Measurements from ENCODE around the gene SDK1. TPM values are rescaled to one million over a fixed set of nuclear protein-coding genes. Genes with fewer than 3 reads are reported as not detected.

Gene SDK1
- total RNA-seq, 1 donor from 2014 or later: 0.08 TPM

DNA sequence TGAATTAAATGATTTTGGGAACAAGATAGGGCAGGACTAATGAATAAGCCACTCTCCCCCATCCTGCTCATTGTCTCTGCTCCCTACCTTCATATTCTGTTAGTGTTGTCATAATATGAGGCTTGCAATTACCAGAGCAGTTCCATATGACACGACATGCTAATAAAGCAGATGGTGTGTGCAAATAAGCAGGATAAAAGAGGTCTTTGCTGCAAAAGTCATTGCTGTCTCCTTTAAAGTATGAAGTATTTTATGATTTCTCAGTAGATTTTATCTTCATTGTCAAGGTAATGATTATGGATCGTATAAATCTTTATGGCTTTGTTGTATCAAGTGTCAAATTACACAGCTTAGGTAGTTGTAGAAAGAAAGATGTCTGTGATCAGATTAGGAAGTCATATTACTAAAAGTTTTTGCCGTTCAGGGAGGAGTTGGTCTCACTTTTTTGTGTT, 114.8 kb downstream of the SDK1 start:
- H3K36me3 Mint-ChIP-seq (ENCODE audit: low read depth): no peaks in the 10 kb centered on the region
- intact Hi-C loops (cut with micrococcal nuclease): no loop called here
- peaks cover 21% of the 10 kb centered on the region for H3K27me3 Mint-ChIP-seq (ENCODE audit: insufficient read depth)
- H3K27ac Mint-ChIP-seq: no peak overlapping the region
- H3K9me3 Mint-ChIP-seq: no peaks in the 10 kb centered on the region
- H3K4me1 Mint-ChIP-seq (ENCODE audit: low read depth): no peaks in the 10 kb centered on the region
- no peak overlapping the region for H3K4me3 Mint-ChIP-seq
- no peak for DNase-seq (ENCODE audit: low spot score)

DNA sequence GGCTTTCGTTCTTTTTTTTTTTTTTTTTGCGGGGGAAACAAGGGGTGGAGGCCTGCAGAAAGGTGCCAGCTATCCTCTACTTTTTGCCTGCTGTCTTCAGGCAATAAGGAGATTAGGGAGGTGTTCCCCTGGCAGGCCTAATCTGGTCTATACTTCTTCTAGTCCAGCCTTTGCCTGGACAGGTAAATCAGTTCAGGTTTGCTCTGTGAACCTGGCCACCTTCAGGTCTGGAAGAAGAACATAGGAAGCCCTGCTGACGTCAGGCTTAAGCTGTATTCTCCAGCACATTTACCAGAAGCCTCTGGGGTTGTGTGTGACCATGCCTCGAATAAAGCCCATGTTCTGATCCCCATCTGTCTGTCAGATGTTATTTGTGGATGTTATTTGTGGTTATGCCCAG, 115.4 kb downstream of the SDK1 start:
- Mint-ChIP-seq H3K9me3 (no peaks in the 10 kb centered on the region), H3K27me3 (ENCODE audit: insufficient read depth) (peaks cover 21% of the 10 kb centered on the region), H3K4me1 (ENCODE audit: low read depth) (no peaks in the 10 kb centered on the region), H3K27ac (no peak overlapping the region), H3K4me3 (no peak overlapping the region), H3K36me3 (ENCODE audit: low read depth) (no peaks in the 10 kb centered on the region)
- intact Hi-C loops (cut with micrococcal nuclease): no loop called here
- no peak for DNase-seq (ENCODE audit: low spot score)

DNA sequence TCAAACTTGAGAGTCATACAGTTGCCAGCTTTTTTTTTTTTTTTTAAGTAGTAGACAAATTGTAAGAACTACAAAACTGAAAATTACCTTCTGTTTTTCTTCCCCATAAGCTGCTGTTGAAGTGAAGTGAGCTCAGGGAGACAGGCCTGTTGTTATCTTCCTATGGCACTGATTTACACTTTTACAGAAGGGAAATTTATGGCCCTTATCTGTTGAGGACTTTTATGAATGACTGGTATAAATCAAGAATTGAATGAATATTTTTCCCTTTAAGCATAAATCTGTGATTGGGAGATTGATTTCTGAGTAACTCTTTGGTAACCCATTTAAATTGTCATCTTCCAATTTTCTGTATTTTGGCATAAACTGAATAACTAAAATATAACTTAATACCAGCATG, 124.0 kb downstream of the SDK1 start:
- Mint-ChIP-seq H3K4me1 (ENCODE audit: low read depth) (no peaks in the 10 kb centered on the region), H3K27ac (no peak overlapping the region), H3K36me3 (ENCODE audit: low read depth) (no peaks in the 10 kb centered on the region), H3K27me3 (ENCODE audit: insufficient read depth) (no peaks in the 10 kb centered on the region), H3K9me3 (peaks cover 9% of the 10 kb centered on the region), H3K4me3 (no peak overlapping the region)
- DNase-seq (ENCODE audit: low spot score): no peak
- intact Hi-C loops (cut with micrococcal nuclease): no loop called here

DNA sequence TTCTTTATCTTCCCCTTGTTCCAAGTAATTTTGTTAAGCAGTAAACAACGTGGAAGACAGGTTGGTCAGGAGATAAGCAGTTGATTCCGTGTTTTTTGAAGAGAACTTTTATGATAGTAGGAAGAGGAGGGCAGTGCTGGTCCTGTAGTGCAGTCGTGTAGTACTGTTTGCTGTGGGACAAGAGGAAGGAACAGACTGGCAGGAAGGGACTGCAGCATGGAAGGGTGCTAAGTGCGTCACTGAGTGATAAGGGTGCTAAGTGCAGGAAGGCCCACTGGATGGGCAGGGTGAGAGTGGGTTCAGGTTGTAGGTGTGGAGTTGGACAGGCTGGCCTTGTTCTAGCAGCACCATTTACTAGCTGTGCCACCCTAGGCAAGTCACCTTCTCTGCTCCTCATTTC, 125.0 kb downstream of the SDK1 start:
- Mint-ChIP-seq H3K4me1 (ENCODE audit: low read depth) (no peaks in the 10 kb centered on the region), H3K4me3 (no peak overlapping the region)
- intact Hi-C loops (cut with micrococcal nuclease): no loop called here

DNA sequence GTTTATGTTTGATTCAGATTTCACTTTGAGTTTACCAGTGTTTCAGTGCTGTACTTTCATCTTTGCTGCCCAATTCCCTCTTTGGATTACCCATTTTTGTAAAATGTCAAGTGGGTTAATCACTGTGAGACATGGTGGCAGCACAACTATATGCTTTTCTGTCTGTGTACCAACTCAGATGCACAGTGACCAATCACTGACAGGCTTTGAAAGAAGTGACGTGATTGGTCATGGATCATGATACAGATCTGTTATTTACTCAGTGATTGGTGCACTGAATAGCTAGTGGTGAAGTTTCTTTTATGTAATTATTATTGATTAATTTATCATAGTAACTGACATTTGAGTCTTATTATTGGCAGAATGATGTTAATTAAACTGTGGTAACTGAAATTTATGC, 126.9 kb downstream of the SDK1 start:
- DNase-seq (ENCODE audit: low spot score): no peak
- intact Hi-C loops (cut with micrococcal nuclease): no loop called here
- Mint-ChIP-seq H3K27ac (no peak overlapping the region), H3K4me1 (ENCODE audit: low read depth) (no peaks in the 10 kb centered on the region), H3K36me3 (ENCODE audit: low read depth) (no peaks in the 10 kb centered on the region), H3K27me3 (ENCODE audit: insufficient read depth) (no peaks in the 10 kb centered on the region), H3K4me3 (no peak overlapping the region), H3K9me3 (no peaks in the 10 kb centered on the region)

More for the DNA sequence above, 125.0 kb downstream of the SDK1 start:
- Mint-ChIP-seq H3K27ac (no peak overlapping the region), H3K36me3 (ENCODE audit: low read depth) (no peaks in the 10 kb centered on the region), H3K27me3 (ENCODE audit: insufficient read depth) (no peaks in the 10 kb centered on the region), H3K9me3 (peaks cover 9% of the 10 kb centered on the region)
- DNase-seq (ENCODE audit: low spot score): no peak

DNA sequence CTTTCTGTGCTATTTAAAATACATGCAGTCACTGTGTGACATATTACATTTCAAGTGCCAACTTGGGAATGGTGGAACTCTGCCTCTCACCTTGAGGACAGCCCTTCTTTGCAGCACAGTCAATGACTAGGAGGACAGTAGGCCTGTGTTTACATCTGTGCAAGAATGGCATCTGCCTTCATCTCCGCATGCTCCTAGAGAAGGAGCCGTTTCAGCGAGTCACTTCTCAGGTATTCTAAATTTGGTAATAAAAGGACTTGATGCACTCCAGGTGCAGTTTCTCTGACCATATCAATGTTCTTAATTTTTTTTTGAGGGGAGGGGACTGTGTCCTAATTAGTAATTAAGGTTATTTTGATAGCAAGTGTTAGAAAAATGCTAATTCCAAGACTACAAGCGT, 128.9 kb downstream of the SDK1 start:
- no peaks in the 10 kb centered on the region for H3K27me3 Mint-ChIP-seq (ENCODE audit: insufficient read depth)
- intact Hi-C loops (cut with micrococcal nuclease): no loop called here
- no peak overlapping the region for H3K4me3 Mint-ChIP-seq
- no peaks in the 10 kb centered on the region for H3K9me3 Mint-ChIP-seq
- no peak overlapping the region for H3K27ac Mint-ChIP-seq
- H3K4me1 Mint-ChIP-seq (ENCODE audit: low read depth): no peaks in the 10 kb centered on the region
- no peaks in the 10 kb centered on the region for H3K36me3 Mint-ChIP-seq (ENCODE audit: low read depth)
- no peak for DNase-seq (ENCODE audit: low spot score)

DNA sequence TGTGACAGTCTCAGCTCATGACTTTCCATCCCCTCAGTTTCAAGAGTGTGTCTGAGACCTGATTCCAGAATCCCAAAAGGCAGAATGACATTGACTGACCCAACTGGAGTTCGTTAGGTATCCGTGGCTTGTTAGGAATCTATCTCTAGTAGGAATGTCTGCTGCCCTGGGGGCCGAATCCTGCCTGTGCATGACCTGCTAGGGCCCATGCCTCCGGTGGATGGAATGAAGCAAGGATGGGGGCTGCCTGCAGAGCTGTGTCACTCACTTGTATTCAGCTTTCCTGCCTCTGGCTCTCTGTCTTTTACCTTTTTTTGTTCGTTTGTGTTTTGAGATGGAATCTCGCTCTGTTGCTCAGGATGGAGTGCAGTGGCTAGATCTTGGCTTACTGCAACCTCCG, 129.5 kb downstream of the SDK1 start:
- H3K9me3 Mint-ChIP-seq: no peaks in the 10 kb centered on the region
- intact Hi-C loops (cut with micrococcal nuclease): no loop called here
- no peak overlapping the region for H3K4me3 Mint-ChIP-seq
- H3K27me3 Mint-ChIP-seq (ENCODE audit: insufficient read depth): no peaks in the 10 kb centered on the region
- H3K27ac Mint-ChIP-seq: no peak overlapping the region
- no peaks in the 10 kb centered on the region for H3K4me1 Mint-ChIP-seq (ENCODE audit: low read depth)
- no peaks in the 10 kb centered on the region for H3K36me3 Mint-ChIP-seq (ENCODE audit: low read depth)
- DNase-seq (ENCODE audit: low spot score): no peak

DNA sequence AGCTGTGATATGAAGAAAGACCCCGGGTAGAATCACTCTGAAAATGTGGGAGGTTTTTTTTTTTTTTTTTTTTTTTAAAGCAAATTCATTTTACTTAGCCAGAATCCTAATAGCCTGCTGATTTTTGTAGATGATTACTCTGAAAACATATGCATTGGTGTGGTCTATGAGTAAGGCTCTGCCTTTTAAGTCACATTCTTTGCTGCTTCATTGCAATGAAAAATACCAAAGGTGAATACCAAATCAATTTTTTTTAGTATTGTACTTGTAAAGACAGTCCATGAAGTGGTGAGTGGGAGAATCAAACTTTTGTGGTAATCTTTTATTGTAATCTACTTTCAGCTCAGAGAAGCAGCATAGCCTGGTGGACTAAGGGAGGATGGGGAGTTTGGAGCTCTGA, 130.3 kb downstream of the SDK1 start:
- H3K27me3 Mint-ChIP-seq (ENCODE audit: insufficient read depth): no peaks in the 10 kb centered on the region
- DNase-seq (ENCODE audit: low spot score): no peak
- no peaks in the 10 kb centered on the region for H3K4me1 Mint-ChIP-seq (ENCODE audit: low read depth)
- intact Hi-C loops (cut with micrococcal nuclease): no loop called here
- H3K4me3 Mint-ChIP-seq: no peak overlapping the region
- H3K27ac Mint-ChIP-seq: no peak overlapping the region
- no peaks in the 10 kb centered on the region for H3K9me3 Mint-ChIP-seq
- H3K36me3 Mint-ChIP-seq (ENCODE audit: low read depth): no peaks in the 10 kb centered on the region

DNA sequence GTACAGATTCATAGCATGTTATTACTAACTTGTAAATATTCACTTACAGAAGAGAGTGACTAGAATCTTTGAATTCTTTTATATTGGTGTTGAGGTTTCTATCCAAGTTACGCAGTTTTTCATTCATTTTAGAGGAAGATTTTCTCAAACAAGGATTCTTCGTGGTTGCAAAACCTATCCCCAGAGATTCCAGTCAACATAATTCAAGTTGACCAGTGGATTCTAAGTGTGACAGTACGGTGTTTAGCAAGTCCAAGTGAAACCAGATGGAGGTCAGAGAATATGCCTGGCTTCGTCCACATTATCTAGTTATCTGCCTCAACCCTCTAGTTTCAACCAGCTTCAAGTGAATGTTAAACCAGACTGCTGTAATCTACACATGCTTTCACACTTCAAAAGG, 131.9 kb downstream of the SDK1 start:
- Mint-ChIP-seq H3K27me3 (ENCODE audit: insufficient read depth) (no peaks in the 10 kb centered on the region), H3K27ac (no peak overlapping the region), H3K9me3 (no peaks in the 10 kb centered on the region), H3K36me3 (ENCODE audit: low read depth) (no peaks in the 10 kb centered on the region), H3K4me1 (ENCODE audit: low read depth) (no peaks in the 10 kb centered on the region), H3K4me3 (no peak overlapping the region)
- intact Hi-C loops (cut with micrococcal nuclease): no loop called here
- no peak for DNase-seq (ENCODE audit: low spot score)

DNA sequence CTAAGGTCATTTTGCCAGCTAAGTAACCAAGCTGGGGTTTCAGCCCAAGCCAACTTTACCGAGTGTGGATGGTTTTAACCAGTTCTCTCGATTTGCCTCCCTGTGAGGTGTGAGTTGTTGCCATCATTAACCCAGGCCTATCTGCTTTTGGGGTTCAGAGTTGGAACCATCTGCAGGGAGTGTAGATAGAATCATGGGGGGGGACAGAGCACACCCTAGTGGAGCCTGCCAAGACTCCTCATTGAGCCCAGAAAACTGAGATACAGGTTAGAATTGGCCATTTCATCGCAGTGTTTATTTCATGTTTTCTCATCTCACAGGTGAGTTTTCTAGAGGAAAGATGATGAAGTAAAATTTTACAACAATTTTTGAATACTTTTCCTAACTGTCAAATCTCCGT, 133.6 kb downstream of the SDK1 start:
- no peaks in the 10 kb centered on the region for H3K9me3 Mint-ChIP-seq
- DNase-seq (ENCODE audit: low spot score): no peak

DNA sequence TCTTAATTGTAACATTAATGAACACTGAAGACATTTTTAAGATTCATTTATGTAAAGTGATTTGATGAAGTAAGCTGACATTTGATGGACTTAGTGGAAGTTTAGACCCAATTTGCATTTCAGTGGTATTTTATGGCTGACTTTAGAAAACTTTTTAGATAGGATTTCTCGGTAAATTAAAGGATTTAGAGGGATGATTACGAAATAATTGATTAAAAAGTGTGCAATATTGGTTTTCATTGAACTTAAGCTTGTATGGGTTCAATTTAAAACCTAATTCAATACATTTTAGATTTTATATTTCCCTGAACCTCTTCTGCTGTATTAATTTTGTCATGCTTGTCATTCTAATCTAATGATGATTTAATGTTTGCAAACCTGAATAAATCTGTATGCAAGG, 135.1 kb downstream of the SDK1 start:
- Mint-ChIP-seq H3K27ac (no peak overlapping the region), H3K4me3 (no peak overlapping the region), H3K4me1 (ENCODE audit: low read depth) (no peaks in the 10 kb centered on the region), H3K36me3 (ENCODE audit: low read depth) (no peaks in the 10 kb centered on the region), H3K27me3 (ENCODE audit: insufficient read depth) (no peaks in the 10 kb centered on the region), H3K9me3 (no peaks in the 10 kb centered on the region)
- intact Hi-C loops (cut with micrococcal nuclease): no loop called here
- DNase-seq (ENCODE audit: low spot score): no peak

More for the DNA sequence above, 133.6 kb downstream of the SDK1 start:
- intact Hi-C loops (cut with micrococcal nuclease): no loop called here
- Mint-ChIP-seq H3K27me3 (ENCODE audit: insufficient read depth) (no peaks in the 10 kb centered on the region), H3K4me1 (ENCODE audit: low read depth) (no peaks in the 10 kb centered on the region), H3K36me3 (ENCODE audit: low read depth) (no peaks in the 10 kb centered on the region), H3K27ac (no peak overlapping the region), H3K4me3 (no peak overlapping the region)

DNA sequence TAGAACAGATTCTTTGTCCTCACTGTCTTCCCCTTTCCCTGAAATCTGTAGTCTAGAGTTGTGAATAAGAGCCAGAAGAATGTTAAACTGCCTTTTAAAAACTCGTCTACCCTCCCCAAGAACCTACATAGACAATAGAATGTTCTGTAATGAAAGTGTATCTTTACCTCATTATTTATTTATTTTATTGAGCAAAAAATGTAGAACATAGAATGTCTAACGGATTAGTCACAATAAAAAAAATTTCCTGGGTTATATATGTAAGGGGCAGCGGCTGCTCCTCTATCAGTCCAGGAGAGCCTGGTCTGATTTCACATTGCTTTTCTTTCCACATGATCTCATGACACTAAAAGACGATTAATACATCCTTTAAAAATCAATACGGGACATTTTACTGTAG, 135.7 kb downstream of the SDK1 start:
- Mint-ChIP-seq H3K9me3 (no peaks in the 10 kb centered on the region), H3K4me3 (no peak overlapping the region), H3K36me3 (ENCODE audit: low read depth) (no peaks in the 10 kb centered on the region), H3K27ac (no peak overlapping the region), H3K4me1 (ENCODE audit: low read depth) (no peaks in the 10 kb centered on the region), H3K27me3 (ENCODE audit: insufficient read depth) (peaks cover 2% of the 10 kb centered on the region)
- no peak for DNase-seq (ENCODE audit: low spot score)
- intact Hi-C loops (cut with micrococcal nuclease): no loop called here

DNA sequence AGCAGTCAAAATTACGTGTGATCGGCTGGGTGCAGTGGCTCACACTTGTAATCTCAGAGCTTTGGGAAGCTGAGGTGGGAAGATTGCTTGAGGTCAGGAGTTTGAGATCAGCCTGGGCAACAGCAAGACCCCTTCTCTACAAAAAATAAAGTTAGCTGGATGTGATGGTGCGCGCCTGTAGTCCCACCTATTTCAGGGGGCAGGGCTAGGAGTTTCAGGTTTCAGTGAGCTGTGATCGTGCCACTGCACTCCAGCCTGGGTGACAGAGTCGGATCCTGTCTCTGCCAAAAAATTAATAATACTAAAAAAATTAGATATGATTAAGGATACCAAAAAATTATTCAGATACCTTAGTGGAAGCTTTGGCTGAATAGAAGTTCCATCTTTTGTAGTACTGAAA, 136.4 kb downstream of the SDK1 start:
- Mint-ChIP-seq H3K27me3 (ENCODE audit: insufficient read depth) (peaks cover 5% of the 10 kb centered on the region), H3K4me1 (ENCODE audit: low read depth) (no peaks in the 10 kb centered on the region), H3K4me3 (no peak overlapping the region), H3K27ac (no peak overlapping the region), H3K9me3 (no peaks in the 10 kb centered on the region), H3K36me3 (ENCODE audit: low read depth) (no peaks in the 10 kb centered on the region)
- intact Hi-C loops (cut with micrococcal nuclease): no loop called here
- no peak for DNase-seq (ENCODE audit: low spot score)

DNA sequence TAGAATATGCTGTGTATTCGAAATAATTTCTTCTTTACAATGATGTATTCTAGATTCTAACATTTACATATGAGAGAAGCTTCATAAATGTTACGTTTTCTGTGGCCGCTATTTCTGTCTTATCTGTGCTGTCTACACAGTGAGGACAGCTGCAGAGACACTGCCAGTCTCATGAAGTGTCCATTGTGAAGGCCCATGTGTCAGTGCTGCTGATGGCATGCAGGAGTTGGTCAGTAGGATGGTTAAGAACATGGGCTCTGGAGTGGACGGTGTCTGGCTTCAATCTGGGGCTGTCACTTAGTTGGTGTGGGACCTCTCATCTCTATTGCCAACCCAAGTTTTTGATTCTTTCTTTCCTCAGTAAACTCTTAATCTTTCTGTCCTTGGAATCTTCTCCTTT, 137.3 kb downstream of the SDK1 start:
- Mint-ChIP-seq H3K27ac (no peak overlapping the region), H3K27me3 (ENCODE audit: insufficient read depth) (peaks cover 5% of the 10 kb centered on the region), H3K4me3 (no peak overlapping the region), H3K36me3 (ENCODE audit: low read depth) (no peaks in the 10 kb centered on the region), H3K4me1 (ENCODE audit: low read depth) (no peaks in the 10 kb centered on the region), H3K9me3 (no peaks in the 10 kb centered on the region)
- intact Hi-C loops (cut with micrococcal nuclease): no loop called here
- DNase-seq (ENCODE audit: low spot score): no peak

Measured in activated T-helper 1 cell treated with anti-CD3 and anti-CD28 coated beads, Interleukin-12 subunit alpha, Interleukin-12 subunit beta, Interleukin-2, Interleukin-4 antibody, amounts not matched to agents 30 ng/mL and 10 ng/mL and 1 ng/mL, durations not matched to agents 14 hours and 24 hours and 36 hours (primary cell).